H1 (cell line): ENCODE results near the gene RIPOR2. TPM values are rescaled to one million over a fixed set of nuclear protein-coding genes. Genes with fewer than 3 reads are reported as not detected.
"Not testable (repeated sequence)": the region's sequence is repeated elsewhere in the genome, so short reads cannot be mapped to it uniquely, and the experiment has no call there.

Experiments used
- CTCF ChIA-PET: fragments of 300-600 bp; sonication (Branson Sonifier 250); formaldehyde crosslinking; loops from one replicate; lab custom pipeline; 2021; ENCODE audit not compliant: partially characterized antibody; lab: Charles Lee
- POLR2A ChIA-PET: fragments of 300-600 bp; sonication (Branson Sonifier 250); formaldehyde crosslinking; loops from one replicate; lab custom pipeline; 2021; ENCODE audit warnings: inconsistent platforms; ENCODE audit not compliant: partially characterized antibody; lab: Charles Lee
- DNase-seq, 2 experiments: peaks; one replicate each; pipeline versions ENCODE4 v3.0.0 to v3.0.0-alpha.2; 2010 to 2022; ENCODE audit warnings: low spot score in 2 of 2, low read depth in 1 of 2, mixed read lengths in 1 of 2
- FAIRE-seq: peaks from 2 replicates; lab custom pipeline; 2011; peaks lifted over from hg19 to GRCh38; lab: Jason Lieb, UNC
- H2AFZ ChIP-seq: 2 replicates; pipeline ENCODE4 v1.8.1; 2012; ENCODE audit warnings: low read length, inconsistent platforms
- H2AK5ac ChIP-seq: 2 replicates; pipeline ENCODE4 v1.6.1; 2013; ENCODE audit warnings: low read depth, low read length
- H2BK120ac ChIP-seq: replicated peaks from 2 replicates; pipeline ENCODE3; 2013; ENCODE audit warnings: low read depth, low read length, inconsistent platforms
- H2BK12ac ChIP-seq: 2 replicates; pipeline ENCODE4 v1.6.1; 2013; ENCODE audit warnings: low read depth, low read length
- H2BK15ac ChIP-seq: 2 replicates; pipeline ENCODE4 v1.6.1; 2013; ENCODE audit warnings: low read length
- H2BK20ac ChIP-seq: 2 replicates; pipeline ENCODE4 v1.6.1; 2013; ENCODE audit warnings: low read length
- H2BK5ac ChIP-seq: 2 replicates; pipeline ENCODE4 v1.6.1; 2013; ENCODE audit warnings: low read depth, low read length
- H3K14ac ChIP-seq: 2 replicates; pipeline ENCODE4 v1.6.1; 2013; ENCODE audit warnings: inconsistent platforms; ENCODE audit not compliant: insufficient read length
- H3K18ac ChIP-seq: 2 replicates; pipeline ENCODE4 v1.6.1; 2013; ENCODE audit warnings: low read length; ENCODE audit errors: extremely low read depth
- H3K23ac ChIP-seq: 2 replicates; pipeline ENCODE4 v1.6.1; 2013; ENCODE audit warnings: inconsistent platforms; ENCODE audit not compliant: insufficient read length
- H3K23me2 ChIP-seq: 2 replicates; pipeline ENCODE4 v1.6.1; 2013; ENCODE audit warnings: low read depth, low read length
- H3K27ac ChIP-seq: 2 replicates; pipeline ENCODE4 v1.6.1; 2011; ENCODE audit warnings: low read depth, low read length, inconsistent platforms
- H3K27me3 ChIP-seq, 4 experiments: replicated peaks in 1 of 4; 1 replicate in 1 of 4; 2 replicates in 3 of 4; pipeline versions ENCODE4 v1.6.1 to v1.8.1; 2011 to 2013; ENCODE audit warnings: low read length in 3 of 4, mild to moderate bottlenecking in 3 of 4, inconsistent platforms in 2 of 4, mixed read lengths in 2 of 4, moderate library complexity in 1 of 4; ENCODE audit not compliant: control insufficient read depth in 3 of 4, insufficient read depth in 3 of 4; ENCODE audit errors: extremely low read depth in 1 of 4
- H3K36me3 ChIP-seq, 4 experiments: 2 replicates each; pipeline versions ENCODE4 v1.6.1 to v1.8.1; 2011 to 2013; ENCODE audit warnings: mild to moderate bottlenecking in 4 of 4, low read length in 3 of 4, moderate library complexity in 2 of 4, control low read depth in 1 of 4, inconsistent platforms in 1 of 4; ENCODE audit not compliant: insufficient read depth in 4 of 4, control insufficient read depth in 2 of 4
- H3K4ac ChIP-seq: replicated peaks from 2 replicates; pipeline ENCODE3; 2013; ENCODE audit warnings: low read length, low read depth, mixed read lengths, inconsistent platforms; ENCODE audit not compliant: insufficient read length
- H3K4me1 ChIP-seq, 4 experiments: replicated peaks in 1 of 4; 1 replicate in 1 of 4; 2 replicates in 3 of 4; pipeline versions ENCODE4 v1.6.1 to v1.8.1; 2011 to 2013; ENCODE audit warnings: low read length in 3 of 4, inconsistent platforms in 2 of 4, mixed read lengths in 1 of 4; ENCODE audit not compliant: insufficient read depth in 4 of 4, control insufficient read depth in 3 of 4
- H3K4me2 ChIP-seq, 2 experiments: 2 replicates each; pipeline versions ENCODE4 v1.6.1 to v1.8.1; 2011 to 2013; ENCODE audit warnings: low read depth in 2 of 2, low read length in 2 of 2, control low read depth in 1 of 2, inconsistent platforms in 1 of 2, mild to moderate bottlenecking in 1 of 2; ENCODE audit not compliant: insufficient read depth in 1 of 2
- H3K4me3 ChIP-seq, 4 experiments: fragments of 200-600, 300-600 bp in 1 of 4; sonication (generic), shearing (Covaris generic), sonication (Bioruptor Twin) in 1 of 4; 2 replicates each; pipeline versions ENCODE4 v1.5.1 to v1.8.1; 2011 to 2016; ENCODE audit warnings: low read length in 4 of 4, low read depth in 3 of 4, control low read depth in 2 of 4, inconsistent platforms in 2 of 4, mild to moderate bottlenecking in 2 of 4, mixed read lengths in 1 of 4, moderate library complexity in 1 of 4; ENCODE audit not compliant: insufficient read depth in 2 of 4; ENCODE audit errors: extremely low read depth in 1 of 4
- H3K56ac ChIP-seq: replicated peaks from 2 replicates; pipeline ENCODE3; 2013; ENCODE audit warnings: low read depth, mild to moderate bottlenecking, mixed read lengths, low read length, inconsistent platforms; ENCODE audit not compliant: insufficient read length
- H3K79me1 ChIP-seq: 2 replicates; pipeline ENCODE4 v1.6.1; 2013; ENCODE audit warnings: low read depth, low read length, control low read depth
- H3K79me2 ChIP-seq, 2 experiments: 2 replicates each; pipeline versions ENCODE4 v1.6.1 to v1.8.1; 2012 to 2013; ENCODE audit warnings: low read length in 2 of 2, mild to moderate bottlenecking in 2 of 2, inconsistent platforms in 1 of 2; ENCODE audit not compliant: insufficient read depth in 2 of 2, control insufficient read depth in 1 of 2
- H3K9ac ChIP-seq, 4 experiments: replicated peaks in 1 of 4; 1 replicate in 1 of 4; 2 replicates in 3 of 4; pipeline versions ENCODE4 v1.6.1 to v1.8.1; 2011 to 2013; ENCODE audit warnings: low read depth in 3 of 4, low read length in 3 of 4, control low read depth in 2 of 4, mild to moderate bottlenecking in 2 of 4, moderate library complexity in 2 of 4, inconsistent platforms in 1 of 4; ENCODE audit errors: extremely low read depth in 1 of 4
- H3K9me3 ChIP-seq, 2 experiments: 2 replicates each; pipeline versions ENCODE4 v1.6.1 to v1.8.1; 2012 to 2013; ENCODE audit warnings: mild to moderate bottlenecking in 2 of 2, moderate library complexity in 2 of 2, control low read depth in 1 of 2, inconsistent platforms in 1 of 2, low read depth in 1 of 2, low read length in 1 of 2, mixed read lengths in 1 of 2; ENCODE audit not compliant: insufficient read depth in 2 of 2
- H4K20me1 ChIP-seq, 2 experiments: replicated peaks in 1 of 2; 2 replicates each; pipeline versions ENCODE3 to v1.8.1; 2011 to 2013; ENCODE audit warnings: inconsistent platforms in 2 of 2, low read length in 2 of 2, mild to moderate bottlenecking in 1 of 2; ENCODE audit not compliant: insufficient read depth in 2 of 2, control insufficient read depth in 1 of 2
- H4K5ac ChIP-seq: 2 replicates; pipeline ENCODE4 v1.6.1; 2013; ENCODE audit warnings: low read length, low read depth, mixed read lengths, inconsistent platforms; ENCODE audit not compliant: insufficient read length
- H4K8ac ChIP-seq: 2 replicates; pipeline ENCODE4 v1.8.0; 2013; ENCODE audit warnings: mild to moderate bottlenecking, moderate library complexity, low read length, inconsistent platforms; ENCODE audit not compliant: insufficient read depth; ENCODE audit errors: extremely low read depth
- H4K91ac ChIP-seq: replicated peaks from 2 replicates; pipeline ENCODE3; 2013; ENCODE audit warnings: low read length, mixed read lengths, inconsistent platforms; ENCODE audit not compliant: insufficient read length
- WGBS, 2 experiments: shearing (Covaris generic) in 1 of 2; methylation state at CpG; one replicate each; pipeline versions ENCODE4 v1.1.6 to v1.1.7; 2013 to 2015; ENCODE audit warnings: low lambda C conversion rate in 2 of 2, mixed read lengths in 2 of 2, inconsistent platforms in 1 of 2, low coverage in 1 of 2, missing lambda C conversion rate in 1 of 2; ENCODE audit not compliant: insufficient replicate concordance in 2 of 2, insufficient coverage in 1 of 2, insufficient read length in 1 of 2; ENCODE audit errors: extremely low coverage in 1 of 2, missing lambda C conversion rate in 1 of 2; 5-methylcytosine and 5-hydroxymethylcytosine counted together
- polyA plus RNA-seq, 7 experiments: library from polyadenylated mRNA; depleted of rRNA in 3 of 7; stranded (reverse) in 5 of 7; unstranded in 2 of 7; fragments of >200 nt in 5 of 7; fragments of 200-250 nt in 2 of 7; gene quantifications; 1 replicate in 5 of 7; 2 replicates in 1 of 7; 4 replicates in 1 of 7; pipeline versions ENCODE4 v1.2.1 to v1.2.3, GENCODE V29; 2011 to 2013; ENCODE audit warnings: missing spikeins in 2 of 7, mixed read lengths in 2 of 7
- total RNA-seq: library from RNA; stranded (reverse); fragmentation: NEBNext Ultra II Directional; extraction: Animal tissue kit (Norgen Biotek cat#: 25700); gene quantifications from 2 replicates; pipeline ENCODE4 v1.2.1, GENCODE V29; 2021

RIPOR2 gene
- total and polyA plus RNA-seq, 2 of the 8 experiments (the other 6 are each of a cell fraction or from before 2014, with no cell fraction given), result 16.7 to 45.6 TPM

DNA sequence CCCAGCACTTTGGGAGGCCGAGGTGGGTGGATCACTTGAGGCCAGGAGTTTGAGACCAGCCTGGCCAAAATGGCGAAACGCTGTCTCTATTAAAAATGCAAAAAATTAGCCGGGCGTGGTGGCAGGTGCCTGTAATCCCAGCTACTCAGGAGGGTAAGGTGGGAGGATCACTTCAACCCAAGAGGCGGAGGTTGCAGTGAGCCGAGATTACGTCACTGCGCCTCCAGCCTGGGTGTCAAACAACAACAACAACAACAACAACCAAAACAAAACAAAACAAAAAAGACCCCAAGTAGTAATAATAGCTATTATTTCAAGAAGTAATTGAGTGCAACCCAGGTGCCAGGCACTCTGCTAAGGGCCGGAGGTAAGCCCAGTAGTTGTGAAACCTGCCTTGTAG is 21.7 kb downstream of the RIPOR2 start:
- H2AFZ ChIP-seq, H2BK12ac ChIP-seq, H2BK120ac ChIP-seq, H3K79me1 ChIP-seq, H3K9me3 ChIP-seq, H3K14ac ChIP-seq, H3K27ac ChIP-seq, H2BK5ac ChIP-seq, H4K8ac ChIP-seq, H3K4me3 ChIP-seq, H2BK15ac ChIP-seq, H2AK5ac ChIP-seq, H3K4me2 ChIP-seq, FAIRE-seq, H3K18ac ChIP-seq, H4K91ac ChIP-seq, DNase-seq, H3K23ac ChIP-seq, H3K56ac ChIP-seq, H4K5ac ChIP-seq, H3K36me3 ChIP-seq, H3K4ac ChIP-seq, H2BK20ac ChIP-seq, H3K9ac ChIP-seq: not testable (repeated sequence)
- POLR2A ChIA-PET, result interaction anchor here (1.2 kb wide), 1 partner anchor 113 kb away, joined by 3 read pairs; no protein-coding TSS in a partner anchor
- peaks cover 8 to 21% (median 14%) of the 10 kb centered on the region in 4 experiments; a peak in 6 of 7 replicates for H3K4me1 ChIP-seq
- peaks cover 19% of the 10 kb centered on the region for H3K23me2 ChIP-seq
- peaks cover 0 to 29% (median 19%) of the 10 kb centered on the region in 4 experiments; a peak in 5 of 7 replicates for H3K27me3 ChIP-seq
- CTCF ChIA-PET, result interaction anchor here (0.7 to 8.0 kb wide), 3 partner anchors 9 to 78 kb away, joined by 3 to 103 read pairs (median 24); partner anchors contain the start of gene RIPOR2
- peaks cover 4 to 37% of the 10 kb centered on the region in 2 experiments; a peak in 3 of 4 replicates for H3K79me2 ChIP-seq
- WGBS, 2 experiments, result 95% methylated on average over 10 of the region's 10 CpGs; no CpG with 5 or more reads in 1 of the 2 experiments
- H4K20me1 ChIP-seq, result peaks cover 0 to 11% of the 10 kb centered on the region in 2 experiments
